IPS-11a (cell line): Measurements from ENCODE around the gene GNB1L.

Source experiments
- H3K4me3 ChIP-seq: one replicate; pipeline ENCODE4 v1.5.1; 2013; ENCODE audit warnings: low read depth, low read length, control low read depth

GNB1L gene

DNA sequence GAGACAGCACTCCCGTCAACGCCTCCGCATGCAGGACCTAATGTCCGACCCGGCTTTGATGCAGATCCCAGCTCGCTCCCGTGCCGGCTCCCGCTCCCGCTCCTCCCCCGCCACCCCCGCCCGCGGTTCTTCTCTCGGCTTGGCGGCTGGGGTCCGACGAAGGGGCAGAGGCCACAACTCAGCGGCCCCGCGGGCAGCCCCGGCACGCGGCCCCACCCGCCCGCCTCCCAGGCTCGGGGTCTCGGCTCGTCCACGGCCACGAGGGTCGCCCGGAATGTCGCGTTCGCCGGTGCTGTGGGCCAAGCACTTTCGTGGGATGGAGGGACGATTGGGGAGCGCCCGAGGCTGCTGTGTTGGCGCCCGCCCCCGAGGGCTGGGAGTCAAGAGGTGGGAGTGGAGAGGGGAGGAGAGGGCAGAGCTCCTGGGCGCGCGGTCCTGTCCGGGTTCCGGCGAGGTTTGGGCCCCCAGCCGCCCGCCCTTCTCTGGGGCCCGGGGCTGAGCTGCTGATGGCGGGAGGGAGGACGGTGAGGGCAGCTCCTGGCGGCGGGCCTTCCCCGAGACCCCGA is 99.4 kb downstream of the GNB1L start:
- no peak overlapping the region for H3K4me3 ChIP-seq

- no peak overlapping the region for H3K4me3 ChIP-seq
These were observed 100.0 kb downstream of the GNB1L start for GRCh38 chr22:19754701-19755144.

DNA sequence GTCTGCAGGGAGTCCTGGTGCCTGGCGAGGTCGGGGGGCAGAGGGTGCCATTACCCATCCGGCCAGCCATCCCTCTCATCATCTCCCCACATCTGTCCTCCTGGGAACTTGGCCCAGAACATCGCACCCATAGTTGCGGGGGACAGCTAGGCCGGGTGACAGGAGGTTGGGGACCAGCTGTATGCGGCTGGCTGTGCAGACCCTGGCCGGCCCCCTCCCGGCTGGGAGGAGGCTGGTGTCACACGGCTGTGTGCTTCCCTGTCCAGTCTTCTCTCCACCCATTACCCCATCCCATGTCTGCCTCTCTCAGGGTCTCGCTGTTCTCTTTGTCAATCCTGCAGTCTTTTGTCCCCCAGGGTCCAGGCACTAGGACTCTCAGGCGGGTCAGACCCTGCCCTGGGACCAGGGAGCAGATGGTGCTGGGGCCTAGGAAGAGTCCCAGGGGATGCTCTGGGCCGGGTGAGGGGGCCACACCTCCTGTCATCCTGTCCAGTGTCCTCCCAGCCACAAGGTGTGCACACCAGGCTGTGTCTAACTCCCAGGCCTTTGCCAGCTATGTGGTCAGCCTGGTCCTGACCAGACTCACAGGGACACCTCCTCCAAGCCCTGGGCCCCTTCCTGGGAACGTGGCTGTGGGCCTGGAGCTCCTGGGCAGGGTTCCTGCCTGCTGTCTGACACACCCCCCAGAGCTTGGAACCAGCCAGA is 100.5 kb downstream of the GNB1L start:
- no peak overlapping the region for H3K4me3 ChIP-seq

GRCh38 chr22:19753090-19753842 is 101.4 kb downstream of the GNB1L start:
- no peak overlapping the region for H3K4me3 ChIP-seq

- H3K4me3 ChIP-seq: no peak overlapping the region
These were observed 103.0 kb downstream of the GNB1L start for GRCh38 chr22:19751497-19752245.

- H3K4me3 ChIP-seq: no peak overlapping the region
These were observed 103.9 kb downstream of the GNB1L start for GRCh38 chr22:19750507-19751490.

DNA sequence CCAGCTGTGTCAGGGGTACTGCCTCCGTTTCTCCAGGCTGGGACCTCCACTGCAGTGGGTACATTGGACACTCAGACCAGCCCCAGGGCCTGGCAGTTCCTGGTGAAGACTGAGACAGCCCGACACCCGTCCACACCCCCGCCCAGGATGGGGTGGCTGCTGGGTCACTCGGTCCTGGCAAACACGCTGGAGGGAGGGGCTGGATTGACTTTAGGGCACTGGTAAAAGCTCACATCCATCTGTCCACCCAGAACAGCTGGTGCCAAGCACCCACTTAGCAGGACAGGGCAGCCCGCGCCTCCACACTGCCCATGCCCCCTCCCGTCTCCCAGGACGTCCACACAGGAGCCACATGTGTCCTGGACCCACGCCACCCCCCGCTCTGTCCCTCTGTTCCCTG is 104.8 kb downstream of the GNB1L start:
- no peak overlapping the region for H3K4me3 ChIP-seq

GRCh38 chr22:19748991-19749664 is 105.5 kb downstream of the GNB1L start:
- H3K4me3 ChIP-seq: no peak overlapping the region

- no peak overlapping the region for H3K4me3 ChIP-seq
These were observed 106.5 kb downstream of the GNB1L start for GRCh38 chr22:19748139-19748538.

- no peak overlapping the region for H3K4me3 ChIP-seq
These were observed 107.1 kb downstream of the GNB1L start for GRCh38 chr22:19747551-19747950.

GRCh38 chr22:19746726-19747125 is 107.9 kb downstream of the GNB1L start:
- H3K4me3 ChIP-seq: no peak overlapping the region

DNA sequence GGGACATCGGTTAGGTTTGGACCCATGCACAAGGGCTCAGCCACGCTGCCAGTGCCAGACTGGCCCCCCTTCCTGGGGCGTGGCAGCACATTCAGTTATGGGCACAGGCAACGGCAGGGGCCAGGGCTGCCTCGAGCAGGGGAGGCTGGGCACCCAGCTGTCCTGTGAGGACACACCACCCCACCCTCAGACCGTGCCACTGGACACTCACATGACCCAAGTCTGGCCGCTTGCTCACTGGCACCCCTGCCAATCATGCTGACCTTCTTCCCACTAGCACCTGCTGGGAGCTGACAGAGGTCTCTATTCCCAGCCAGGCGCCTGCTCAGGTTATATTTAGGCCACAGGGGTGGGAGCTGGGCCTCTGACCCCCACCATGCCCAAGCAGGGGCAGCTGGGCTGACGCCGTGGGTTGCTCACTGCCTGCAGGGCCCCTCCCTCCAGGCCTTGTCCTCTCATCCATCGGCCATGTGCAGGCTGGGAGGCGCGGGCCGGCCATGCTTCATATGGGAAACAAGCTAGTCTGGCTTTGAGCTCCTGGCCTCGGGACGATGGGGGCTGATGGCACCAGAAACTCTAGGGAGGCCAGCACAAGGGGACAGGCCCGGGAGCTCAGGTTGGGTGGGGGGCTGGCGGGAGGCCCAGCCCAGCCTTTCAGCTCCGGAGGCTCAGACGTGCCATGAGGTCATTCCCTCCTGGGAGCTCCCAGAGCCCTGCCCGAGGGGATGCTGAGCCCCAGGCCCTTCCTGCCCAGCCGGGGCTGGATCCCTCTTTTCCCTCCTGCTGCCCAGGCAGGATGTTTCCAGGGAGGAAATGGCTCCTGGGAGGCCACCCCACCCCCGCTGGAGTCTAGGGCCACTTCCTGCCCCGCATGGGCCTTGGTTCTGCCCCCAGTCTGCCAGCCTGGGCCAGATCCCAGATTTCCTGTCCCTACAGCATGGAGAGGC is 109.2 kb downstream of the GNB1L start:
- no peak overlapping the region for H3K4me3 ChIP-seq

- H3K4me3 ChIP-seq: no peak overlapping the region
These were observed 110.2 kb downstream of the GNB1L start for GRCh38 chr22:19744350-19745006.

DNA sequence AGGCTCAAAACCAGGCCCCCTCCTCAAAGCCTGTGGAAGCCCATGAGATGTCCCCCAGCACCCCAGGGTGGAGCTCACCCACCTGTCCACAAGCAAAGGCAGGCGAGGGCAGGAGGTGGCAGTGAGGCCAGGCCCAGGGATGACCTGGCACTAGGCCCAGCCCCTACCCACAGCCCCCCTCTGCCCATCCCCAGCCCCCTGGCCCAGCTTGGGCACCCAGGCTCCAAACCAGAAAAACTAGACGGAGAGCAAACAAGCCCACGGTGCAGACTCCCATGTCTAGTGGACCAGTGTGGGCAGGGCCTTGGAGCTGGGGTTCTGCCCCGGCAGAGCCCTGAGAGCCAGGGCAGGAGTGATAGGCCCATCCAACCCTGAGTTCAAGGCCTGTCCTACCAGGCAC is 111.0 kb downstream of the GNB1L start:
- H3K4me3 ChIP-seq: no peak overlapping the region

- H3K4me3 ChIP-seq: no peak overlapping the region
These were observed 111.6 kb downstream of the GNB1L start for GRCh38 chr22:19743081-19743480.

- H3K4me3 ChIP-seq: no peak overlapping the region
These were observed 112.3 kb downstream of the GNB1L start for GRCh38 chr22:19742160-19743066.

- no peak overlapping the region for H3K4me3 ChIP-seq
These were observed 113.6 kb downstream of the GNB1L start for GRCh38 chr22:19741053-19741452.
